H1 (cell line): ENCODE results near the gene NSUN7. TPM values are rescaled to one million over a fixed set of nuclear protein-coding genes. Genes with fewer than 3 reads are reported as not detected.

Experiments used
- CREB1 ChIP-seq: IDR thresholded peaks from 2 replicates; pipeline ENCODE4 v1.6.1; 2012; ENCODE audit warnings: inconsistent platforms
- CTCF ChIP-seq, 3 experiments: IDR thresholded peaks; 1 replicate in 2 of 3; 2 replicates in 1 of 3; pipeline versions ENCODE4 v1.5.1 to v1.6.1; 2011; ENCODE audit warnings: low read length in 3 of 3, mild to moderate bottlenecking in 3 of 3, inconsistent platforms in 2 of 3, low read depth in 1 of 3, moderate library complexity in 1 of 3; ENCODE audit not compliant: insufficient read depth in 1 of 3; ENCODE audit errors: control extremely low read depth in 1 of 3
- HDAC6 ChIP-seq: IDR thresholded peaks from one replicate; pipeline ENCODE4 v1.7.1; 2012; ENCODE audit warnings: low read depth, mild to moderate bottlenecking, inconsistent platforms, low read length, moderate library complexity
- KDM5A ChIP-seq: fragments of 200-600 bp; IDR thresholded peaks from 2 replicates; pipeline ENCODE4 v1.7.1; 2012; ENCODE audit warnings: mild to moderate bottlenecking, low read length, inconsistent platforms, mixed read lengths
- POLR2AphosphoS5 ChIP-seq: IDR thresholded peaks from 2 replicates; pipeline ENCODE4 v1.6.1; 2011; ENCODE audit warnings: low read depth, low read length
- RAD21 ChIP-seq, 2 experiments: IDR thresholded peaks in 1 of 2; conservative IDR thresholded peaks in 1 of 2; 2 replicates each; pipeline ENCODE4 v1.6.1; 2011; ENCODE audit warnings: low read depth in 2 of 2, low read length in 2 of 2, improper control_type of control experiment in 1 of 2, inconsistent platforms in 1 of 2, mild to moderate bottlenecking in 1 of 2, moderate library complexity in 1 of 2
- SP2 ChIP-seq: IDR thresholded peaks from 2 replicates; pipeline ENCODE4 v1.6.1; 2012; ENCODE audit warnings: mild to moderate bottlenecking, low read length, inconsistent platforms
- polyA plus RNA-seq, 7 experiments: library from polyadenylated mRNA; depleted of rRNA in 3 of 7; stranded (reverse) in 5 of 7; unstranded in 2 of 7; fragments of >200 nt in 5 of 7; fragments of 200-250 nt in 2 of 7; gene quantifications; 1 replicate in 5 of 7; 2 replicates in 1 of 7; 4 replicates in 1 of 7; pipeline versions ENCODE4 v1.2.1 to v1.2.3, GENCODE V29; 2011 to 2013; ENCODE audit warnings: missing spikeins in 2 of 7, mixed read lengths in 2 of 7
- total RNA-seq: library from RNA; stranded (reverse); fragmentation: NEBNext Ultra II Directional; extraction: Animal tissue kit (Norgen Biotek cat#: 25700); gene quantifications from 2 replicates; pipeline ENCODE4 v1.2.1, GENCODE V29; 2021

Gene NSUN7
- total and polyA plus RNA-seq, 2 of the 8 experiments (the other 6 are each of a cell fraction or from before 2014, with no cell fraction given), result 8.8 to 24.4 TPM

GRCh38 chr4:40731361-40731760, 18.4 kb upstream of the NSUN7 start (continued):
- TF ChIP-seq CTCF (IDR thresholded peaks at IDR 0.05; ENCODE audit: control extremely low read depth in 1 of 3, insufficient read depth in 1 of 3, low read depth in 1 of 3, low read length in 3 of 3), result no peak
- TF ChIP-seq SP2, result no peak
- TF ChIP-seq RAD21 (IDR thresholded peaks at IDR 0.05 in 1 of 2, conservative IDR thresholded peaks at IDR 0.05 in 1 of 2; ENCODE audit: low read depth in 2 of 2, low read length in 2 of 2), result no peak
- TF ChIP-seq CREB1, result no peak
- no peak for TF ChIP-seq POLR2AphosphoS5
- TF ChIP-seq KDM5A, result no peak
- no peak for TF ChIP-seq HDAC6
